HCT116 (cell line): ENCODE results near the gene YWHAH.

ENCODE experiments used
- CEBPB ChIP-seq: IDR thresholded peaks from 2 replicates; pipeline ENCODE4 v1.6.1; 2012; ENCODE audit warnings: low read depth
- EGR1 ChIP-seq: IDR thresholded peaks from 2 replicates; pipeline ENCODE4 v1.6.1; 2012; ENCODE audit warnings: low read depth
- ELF1 ChIP-seq: IDR thresholded peaks from 2 replicates; pipeline ENCODE4 v1.6.1; 2012; ENCODE audit warnings: low read depth, borderline replicate concordance
- EZH2 ChIP-seq: fragments of 200-600 bp; sonication (generic); IDR thresholded peaks from 2 replicates; pipeline ENCODE4 v1.6.1; 2017; ENCODE audit warnings: antibody characterized with exemption, mixed run types
- EZH2phosphoT487 ChIP-seq: fragments of 200-600 bp; IDR thresholded peaks from 2 replicates; pipeline ENCODE4 v1.6.1; 2018; ENCODE audit warnings: antibody characterized with exemption, borderline replicate concordance
- POLR2A ChIP-seq: IDR thresholded peaks from 2 replicates; pipeline ENCODE4 v1.7.0; 2011; ENCODE audit warnings: borderline replicate concordance; ENCODE audit not compliant: insufficient read depth, insufficient read length; ENCODE audit errors: extremely low read depth
- POLR2AphosphoS5 ChIP-seq: IDR thresholded peaks from 2 replicates; pipeline ENCODE4 v1.6.1; 2011; ENCODE audit warnings: mild to moderate bottlenecking, low read depth, low read length, moderate library complexity
- SP1 ChIP-seq: IDR thresholded peaks from 2 replicates; pipeline ENCODE4 v1.6.1; 2012; ENCODE audit warnings: low read depth
- SRF ChIP-seq: IDR thresholded peaks from 2 replicates; pipeline ENCODE4 v1.6.1; 2012; ENCODE audit warnings: low read depth
- TCF7L2 ChIP-seq: IDR thresholded peaks from 2 replicates; pipeline ENCODE4 v1.7.0; 2011; ENCODE audit warnings: borderline replicate concordance, inconsistent platforms; ENCODE audit not compliant: insufficient read depth, insufficient read length; ENCODE audit errors: extremely low read depth
- YY1 ChIP-seq: IDR thresholded peaks from 2 replicates; pipeline ENCODE4 v1.6.1; 2011; ENCODE audit warnings: low read length, low read depth, moderate library complexity, mild to moderate bottlenecking; ENCODE audit not compliant: insufficient replicate concordance; ENCODE audit errors: extremely low read depth
- ZFX ChIP-seq: fragments of 450-650 bp; IDR thresholded peaks from 2 replicates; pipeline ENCODE4 v1.6.1; 2017
- TF ChIP-seq, protein P1 (sequence below), 3 experiments: fragments of 200-600 bp in 1 of 3; sonication (generic) in 1 of 3; IDR thresholded peaks in 2 of 3; conservative IDR thresholded peaks in 1 of 3; 2 replicates each; pipeline ENCODE4 v1.5.1; 2012 to 2017; ENCODE audit warnings: low read depth in 2 of 3, low read length in 2 of 3, antibody characterized with exemption in 1 of 3, borderline replicate concordance in 1 of 3, control low read depth in 1 of 3, mild to moderate bottlenecking in 1 of 3, mixed read lengths in 1 of 3, mixed run types in 1 of 3, moderate library complexity in 1 of 3; ENCODE audit not compliant: insufficient read depth in 1 of 3
- TF ChIP-seq, protein P2 (sequence below): IDR thresholded peaks from 2 replicates; pipeline ENCODE4 v1.6.1; 2012; ENCODE audit warnings: low read depth

DNA sequence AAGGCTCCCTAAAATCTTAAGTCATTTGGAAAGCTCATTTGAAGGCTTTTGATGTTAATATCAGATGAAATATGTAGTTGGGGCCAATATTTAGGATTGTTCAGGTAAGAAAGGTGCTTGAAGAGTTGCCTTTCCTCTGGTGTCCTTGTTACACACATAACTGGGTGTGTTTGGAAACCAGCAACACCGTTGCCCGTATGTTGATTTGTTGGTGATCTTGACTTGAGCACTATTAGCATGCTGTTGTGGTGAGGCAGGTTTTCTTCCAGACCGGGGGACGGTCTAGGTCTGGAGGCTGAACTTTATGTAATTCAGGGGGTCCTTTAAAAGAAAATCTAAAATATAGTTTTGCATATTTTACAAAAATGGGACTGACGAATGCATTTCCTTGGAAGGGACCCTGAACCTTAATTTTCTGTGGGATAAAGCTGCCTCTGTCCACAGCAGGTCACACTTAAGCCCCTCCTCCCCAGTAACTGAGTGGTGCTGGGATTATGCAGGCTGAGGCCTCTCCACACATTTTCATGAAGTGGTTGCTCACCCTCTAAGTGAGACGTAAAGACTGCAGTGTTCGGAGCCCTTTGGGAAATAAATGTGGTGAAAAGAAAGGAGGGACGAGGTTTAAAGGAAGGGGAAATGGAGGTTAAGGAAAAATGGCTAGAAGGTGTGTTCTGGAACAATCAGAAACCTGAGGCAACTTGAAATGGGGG lies 1.8 kb downstream of the YWHAH start:
- TF ChIP-seq POLR2AphosphoS5, result no peak
- TF ChIP-seq, protein P1, sequence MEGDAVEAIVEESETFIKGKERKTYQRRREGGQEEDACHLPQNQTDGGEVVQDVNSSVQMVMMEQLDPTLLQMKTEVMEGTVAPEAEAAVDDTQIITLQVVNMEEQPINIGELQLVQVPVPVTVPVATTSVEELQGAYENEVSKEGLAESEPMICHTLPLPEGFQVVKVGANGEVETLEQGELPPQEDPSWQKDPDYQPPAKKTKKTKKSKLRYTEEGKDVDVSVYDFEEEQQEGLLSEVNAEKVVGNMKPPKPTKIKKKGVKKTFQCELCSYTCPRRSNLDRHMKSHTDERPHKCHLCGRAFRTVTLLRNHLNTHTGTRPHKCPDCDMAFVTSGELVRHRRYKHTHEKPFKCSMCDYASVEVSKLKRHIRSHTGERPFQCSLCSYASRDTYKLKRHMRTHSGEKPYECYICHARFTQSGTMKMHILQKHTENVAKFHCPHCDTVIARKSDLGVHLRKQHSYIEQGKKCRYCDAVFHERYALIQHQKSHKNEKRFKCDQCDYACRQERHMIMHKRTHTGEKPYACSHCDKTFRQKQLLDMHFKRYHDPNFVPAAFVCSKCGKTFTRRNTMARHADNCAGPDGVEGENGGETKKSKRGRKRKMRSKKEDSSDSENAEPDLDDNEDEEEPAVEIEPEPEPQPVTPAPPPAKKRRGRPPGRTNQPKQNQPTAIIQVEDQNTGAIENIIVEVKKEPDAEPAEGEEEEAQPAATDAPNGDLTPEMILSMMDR (IDR thresholded peaks at IDR 0.05 in 2 of 3, conservative IDR thresholded peaks at IDR 0.05 in 1 of 3; ENCODE audit: borderline replicate concordance in 1 of 3, insufficient read depth in 1 of 3, low read depth in 2 of 3, low read length in 2 of 3), result no peak
- no peak for TF ChIP-seq EGR1
- TF ChIP-seq EZH2, result no peak
- no peak for TF ChIP-seq SRF
- no peak for TF ChIP-seq ZFX
- TF ChIP-seq ELF1, result no peak
- no peak for TF ChIP-seq POLR2A
- TF ChIP-seq YY1, result no peak
- TF ChIP-seq SP1, result no peak
- no peak for TF ChIP-seq TCF7L2
- TF ChIP-seq CEBPB, result no peak
- TF ChIP-seq EZH2phosphoT487, result no peak
- TF ChIP-seq, protein P2, sequence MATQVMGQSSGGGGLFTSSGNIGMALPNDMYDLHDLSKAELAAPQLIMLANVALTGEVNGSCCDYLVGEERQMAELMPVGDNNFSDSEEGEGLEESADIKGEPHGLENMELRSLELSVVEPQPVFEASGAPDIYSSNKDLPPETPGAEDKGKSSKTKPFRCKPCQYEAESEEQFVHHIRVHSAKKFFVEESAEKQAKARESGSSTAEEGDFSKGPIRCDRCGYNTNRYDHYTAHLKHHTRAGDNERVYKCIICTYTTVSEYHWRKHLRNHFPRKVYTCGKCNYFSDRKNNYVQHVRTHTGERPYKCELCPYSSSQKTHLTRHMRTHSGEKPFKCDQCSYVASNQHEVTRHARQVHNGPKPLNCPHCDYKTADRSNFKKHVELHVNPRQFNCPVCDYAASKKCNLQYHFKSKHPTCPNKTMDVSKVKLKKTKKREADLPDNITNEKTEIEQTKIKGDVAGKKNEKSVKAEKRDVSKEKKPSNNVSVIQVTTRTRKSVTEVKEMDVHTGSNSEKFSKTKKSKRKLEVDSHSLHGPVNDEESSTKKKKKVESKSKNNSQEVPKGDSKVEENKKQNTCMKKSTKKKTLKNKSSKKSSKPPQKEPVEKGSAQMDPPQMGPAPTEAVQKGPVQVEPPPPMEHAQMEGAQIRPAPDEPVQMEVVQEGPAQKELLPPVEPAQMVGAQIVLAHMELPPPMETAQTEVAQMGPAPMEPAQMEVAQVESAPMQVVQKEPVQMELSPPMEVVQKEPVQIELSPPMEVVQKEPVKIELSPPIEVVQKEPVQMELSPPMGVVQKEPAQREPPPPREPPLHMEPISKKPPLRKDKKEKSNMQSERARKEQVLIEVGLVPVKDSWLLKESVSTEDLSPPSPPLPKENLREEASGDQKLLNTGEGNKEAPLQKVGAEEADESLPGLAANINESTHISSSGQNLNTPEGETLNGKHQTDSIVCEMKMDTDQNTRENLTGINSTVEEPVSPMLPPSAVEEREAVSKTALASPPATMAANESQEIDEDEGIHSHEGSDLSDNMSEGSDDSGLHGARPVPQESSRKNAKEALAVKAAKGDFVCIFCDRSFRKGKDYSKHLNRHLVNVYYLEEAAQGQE, result no peak
